ENCODE data around the gene AP4M1.
A peak's percentile ranks its signal among the peaks of the same experiment; 100 is the strongest.

The AP4M1 gene
- total RNA-seq, result 7.3 to 13.2 (median 11.2) reads per million in 3 donors

- Histone ChIP-seq H3K36me3 (ENCODE audit: control insufficient read depth, insufficient read depth, low read length) (peaks cover 36% of the 10 kb centered on the region), H3K4me3 (ENCODE audit: insufficient read depth, low read depth, low read length, poor library complexity, severe bottlenecking) (peak within 1 kb of the TSS; percentile 95), H3K4me1 (ENCODE audit: control insufficient read depth, insufficient read depth, low read length, poor library complexity, severe bottlenecking) (peaks cover 11% of the 10 kb centered on the region)
Measured at GRCh38 chr7:100101016-100101862, at the start of gene AP4M1, which contains the start of gene MCM7. TSS of gene AP4M1 (plus strand) at chr7:100101643. CDS start at chr7:100101715, 72 bp downstream. TSS of gene MCM7 (minus strand) at chr7:100101397. CDS start at chr7:100101294, 103 bp downstream.

GRCh38 chr7:100053215-100053614, 48.2 kb upstream of the AP4M1 start:
- no peak for DNase-seq
- H3K4me1 ChIP-seq (ENCODE audit: control insufficient read depth, insufficient read depth, low read length, poor library complexity, severe bottlenecking), result peaks cover 11% of the 10 kb centered on the region
- H3K9me3 ChIP-seq (ENCODE audit: control insufficient read depth, low read length), result no peaks in the 10 kb centered on the region
- no peak overlapping the region for H3K27ac ChIP-seq (ENCODE audit: insufficient read depth, low read length, poor library complexity, severe bottlenecking)
- peaks cover 16% of the 10 kb centered on the region for H3K36me3 ChIP-seq (ENCODE audit: control insufficient read depth, insufficient read depth, low read length)
- no peaks in the 10 kb centered on the region for H3K27me3 ChIP-seq (replicated peaks; ENCODE audit: control insufficient read depth, insufficient read depth, low read length, poor library complexity, severe bottlenecking)
- H3K4me3 ChIP-seq (ENCODE audit: insufficient read depth, low read depth, low read length, poor library complexity, severe bottlenecking), result no peak overlapping the region

More at GRCh38 chr7:100101016-100101862, at the start of gene AP4M1, which contains the start of gene MCM7:
- Histone ChIP-seq H3K27me3 (replicated peaks; ENCODE audit: control insufficient read depth, insufficient read depth, low read length, poor library complexity, severe bottlenecking) (no peaks in the 10 kb centered on the region), H3K27ac (ENCODE audit: insufficient read depth, low read length, poor library complexity, severe bottlenecking) (peak within 1 kb of the TSS; percentile 96), H3K9me3 (ENCODE audit: control insufficient read depth, low read length) (no peaks in the 10 kb centered on the region)
- DNase-seq, result peak; percentile 93 to 95 (median 94)

- Histone ChIP-seq H3K4me1 (ENCODE audit: control insufficient read depth, insufficient read depth, low read length, poor library complexity, severe bottlenecking) (no peaks in the 10 kb centered on the region), H3K27me3 (replicated peaks; ENCODE audit: control insufficient read depth, insufficient read depth, low read length, poor library complexity, severe bottlenecking) (no peaks in the 10 kb centered on the region), H3K27ac (ENCODE audit: insufficient read depth, low read length, poor library complexity, severe bottlenecking) (no peak overlapping the region), H3K9me3 (ENCODE audit: control insufficient read depth, low read length) (no peaks in the 10 kb centered on the region), H3K4me3 (ENCODE audit: insufficient read depth, low read depth, low read length, poor library complexity, severe bottlenecking) (no peak overlapping the region), H3K36me3 (ENCODE audit: control insufficient read depth, insufficient read depth, low read length) (peaks cover 23% of the 10 kb centered on the region)
- no peak for DNase-seq
Measured at GRCh38 chr7:100057006-100057405, 44.4 kb upstream of the AP4M1 start.

- DNase-seq, result no peak
- Histone ChIP-seq H3K27ac (ENCODE audit: insufficient read depth, low read length, poor library complexity, severe bottlenecking) (no peak overlapping the region), H3K9me3 (ENCODE audit: control insufficient read depth, low read length) (no peaks in the 10 kb centered on the region), H3K36me3 (ENCODE audit: control insufficient read depth, insufficient read depth, low read length) (peaks cover 29% of the 10 kb centered on the region), H3K4me3 (ENCODE audit: insufficient read depth, low read depth, low read length, poor library complexity, severe bottlenecking) (no peak overlapping the region), H3K27me3 (replicated peaks; ENCODE audit: control insufficient read depth, insufficient read depth, low read length, poor library complexity, severe bottlenecking) (no peaks in the 10 kb centered on the region), H3K4me1 (ENCODE audit: control insufficient read depth, insufficient read depth, low read length, poor library complexity, severe bottlenecking) (no peaks in the 10 kb centered on the region)
Measured at GRCh38 chr7:100059251-100059739, 42.1 kb upstream of the AP4M1 start.

GRCh38 chr7:100061518-100062193, 39.8 kb upstream of the AP4M1 start:
- H3K9me3 ChIP-seq (ENCODE audit: control insufficient read depth, low read length), result no peaks in the 10 kb centered on the region
- no peak overlapping the region for H3K4me3 ChIP-seq (ENCODE audit: insufficient read depth, low read depth, low read length, poor library complexity, severe bottlenecking)
- no peak for DNase-seq
- no peaks in the 10 kb centered on the region for H3K27me3 ChIP-seq (replicated peaks; ENCODE audit: control insufficient read depth, insufficient read depth, low read length, poor library complexity, severe bottlenecking)
- H3K4me1 ChIP-seq (ENCODE audit: control insufficient read depth, insufficient read depth, low read length, poor library complexity, severe bottlenecking), result no peaks in the 10 kb centered on the region
- peaks cover 32% of the 10 kb centered on the region for H3K36me3 ChIP-seq (ENCODE audit: control insufficient read depth, insufficient read depth, low read length)
- H3K27ac ChIP-seq (ENCODE audit: insufficient read depth, low read length, poor library complexity, severe bottlenecking), result no peak overlapping the region

- H3K36me3 ChIP-seq (ENCODE audit: control insufficient read depth, insufficient read depth, low read length), result peaks cover 15% of the 10 kb centered on the region
- no peaks in the 10 kb centered on the region for H3K9me3 ChIP-seq (ENCODE audit: control insufficient read depth, low read length)
- H3K27me3 ChIP-seq (replicated peaks; ENCODE audit: control insufficient read depth, insufficient read depth, low read length, poor library complexity, severe bottlenecking), result no peaks in the 10 kb centered on the region
- DNase-seq, result no peak
- H3K4me1 ChIP-seq (ENCODE audit: control insufficient read depth, insufficient read depth, low read length, poor library complexity, severe bottlenecking), result no peaks in the 10 kb centered on the region
- H3K4me3 ChIP-seq (ENCODE audit: insufficient read depth, low read depth, low read length, poor library complexity, severe bottlenecking), result no peak overlapping the region
- no peak overlapping the region for H3K27ac ChIP-seq (ENCODE audit: insufficient read depth, low read length, poor library complexity, severe bottlenecking)
Measured at GRCh38 chr7:100063376-100063775, 38.1 kb upstream of the AP4M1 start.

GRCh38 chr7:100064162-100064561, 37.3 kb upstream of the AP4M1 start:
- no peaks in the 10 kb centered on the region for H3K4me1 ChIP-seq (ENCODE audit: control insufficient read depth, insufficient read depth, low read length, poor library complexity, severe bottlenecking)
- no peaks in the 10 kb centered on the region for H3K9me3 ChIP-seq (ENCODE audit: control insufficient read depth, low read length)
- H3K36me3 ChIP-seq (ENCODE audit: control insufficient read depth, insufficient read depth, low read length), result peaks cover 9% of the 10 kb centered on the region
- H3K27ac ChIP-seq (ENCODE audit: insufficient read depth, low read length, poor library complexity, severe bottlenecking), result no peak overlapping the region
- H3K4me3 ChIP-seq (ENCODE audit: insufficient read depth, low read depth, low read length, poor library complexity, severe bottlenecking), result no peak overlapping the region
- DNase-seq, result no peak
- no peaks in the 10 kb centered on the region for H3K27me3 ChIP-seq (replicated peaks; ENCODE audit: control insufficient read depth, insufficient read depth, low read length, poor library complexity, severe bottlenecking)

GRCh38 chr7:100065452-100066186, 35.8 kb upstream of the AP4M1 start:
- peaks cover 1% of the 10 kb centered on the region for H3K9me3 ChIP-seq (ENCODE audit: control insufficient read depth, low read length)
- peaks cover 14% of the 10 kb centered on the region for H3K36me3 ChIP-seq (ENCODE audit: control insufficient read depth, insufficient read depth, low read length)
- no peaks in the 10 kb centered on the region for H3K4me1 ChIP-seq (ENCODE audit: control insufficient read depth, insufficient read depth, low read length, poor library complexity, severe bottlenecking)
- DNase-seq, result no peak
- H3K27ac ChIP-seq (ENCODE audit: insufficient read depth, low read length, poor library complexity, severe bottlenecking), result no peak overlapping the region
- H3K27me3 ChIP-seq (replicated peaks; ENCODE audit: control insufficient read depth, insufficient read depth, low read length, poor library complexity, severe bottlenecking), result no peaks in the 10 kb centered on the region
- H3K4me3 ChIP-seq (ENCODE audit: insufficient read depth, low read depth, low read length, poor library complexity, severe bottlenecking), result no peak overlapping the region

GRCh38 chr7:100066953-100067352, 34.5 kb upstream of the AP4M1 start:
- Histone ChIP-seq H3K27me3 (replicated peaks; ENCODE audit: control insufficient read depth, insufficient read depth, low read length, poor library complexity, severe bottlenecking) (no peaks in the 10 kb centered on the region), H3K36me3 (ENCODE audit: control insufficient read depth, insufficient read depth, low read length) (peaks cover 27% of the 10 kb centered on the region)

More at GRCh38 chr7:100066953-100067352, 34.5 kb upstream of the AP4M1 start:
- Histone ChIP-seq H3K27ac (ENCODE audit: insufficient read depth, low read length, poor library complexity, severe bottlenecking) (no peak overlapping the region), H3K4me1 (ENCODE audit: control insufficient read depth, insufficient read depth, low read length, poor library complexity, severe bottlenecking) (no peaks in the 10 kb centered on the region), H3K4me3 (ENCODE audit: insufficient read depth, low read depth, low read length, poor library complexity, severe bottlenecking) (no peak overlapping the region), H3K9me3 (ENCODE audit: control insufficient read depth, low read length) (peaks cover 14% of the 10 kb centered on the region)
- no peak for DNase-seq

Data from effector memory CD4-positive, alpha-beta T cell (primary cell).